ENCODE measurements around the gene INSM1. TPM values are rescaled to one million over a fixed set of nuclear protein-coding genes. Genes with fewer than 3 reads are reported as not detected.

INSM1 gene
- total RNA-seq, 6 experiments from 2014 or later, result not detected

DNA sequence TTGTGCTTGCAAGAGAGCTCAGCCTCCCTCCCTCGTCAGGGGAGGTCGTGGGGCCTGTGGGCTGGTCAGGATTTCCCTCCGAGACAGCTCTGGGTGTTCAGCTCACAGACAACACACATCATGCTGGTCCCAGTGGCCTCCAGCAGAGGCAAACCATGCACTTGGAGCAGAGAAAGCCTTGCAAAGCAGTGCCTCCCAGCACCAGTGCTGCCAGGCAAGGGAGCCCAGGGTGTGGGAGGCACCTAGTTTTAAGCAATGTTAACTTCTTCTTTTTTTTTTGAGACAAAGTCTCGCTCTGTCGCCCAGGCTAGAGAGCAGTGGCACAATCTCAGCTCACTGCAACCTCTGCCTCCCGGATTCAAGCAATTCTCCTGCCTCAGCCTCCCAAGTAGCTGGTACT lies 34.0 kb upstream of the INSM1 start:
- intact Hi-C loops (cut with DNase I), result no loop called here
- H3K27ac ChIP-seq, result no peak overlapping the region
- no peak overlapping the region for H3K4me3 ChIP-seq
- no peaks in the 10 kb centered on the region for H3K4me1 ChIP-seq
- DNase-seq (no peak), ATAC-seq (no peak)
- WGBS (ENCODE audit: insufficient coverage, low coverage, low lambda C conversion rate, missing lambda C conversion rate), result 46% methylated on average over 6 of the region's 6 CpGs
- no peaks in the 10 kb centered on the region for H3K9me3 ChIP-seq
- no peak for TF ChIP-seq POLR2A (IDR thresholded peaks at IDR 0.05)
- TF ChIP-seq CTCF (IDR thresholded peaks at IDR 0.05), result no peak
- H3K36me3 ChIP-seq, result no peaks in the 10 kb centered on the region
- no peaks in the 10 kb centered on the region for H3K27me3 ChIP-seq

GRCh38 chr20:20334489-20334888 lies 33.4 kb upstream of the INSM1 start:
- no peak for TF ChIP-seq CTCF (IDR thresholded peaks at IDR 0.05)
- TF ChIP-seq POLR2A (IDR thresholded peaks at IDR 0.05), result no peak
- DNase-seq, result no peak
- no peaks in the 10 kb centered on the region for H3K36me3 ChIP-seq
- ATAC-seq, result no peak
- no peak overlapping the region for H3K4me3 ChIP-seq
- H3K27ac ChIP-seq, result no peak overlapping the region
- H3K9me3 ChIP-seq, result no peaks in the 10 kb centered on the region
- 20% methylated on average over 5 of the region's 5 CpGs for WGBS (ENCODE audit: insufficient coverage, low coverage, low lambda C conversion rate, missing lambda C conversion rate)
- H3K27me3 ChIP-seq, result no peaks in the 10 kb centered on the region
- no peaks in the 10 kb centered on the region for H3K4me1 ChIP-seq
- intact Hi-C loops (cut with DNase I), result no loop called here

DNA sequence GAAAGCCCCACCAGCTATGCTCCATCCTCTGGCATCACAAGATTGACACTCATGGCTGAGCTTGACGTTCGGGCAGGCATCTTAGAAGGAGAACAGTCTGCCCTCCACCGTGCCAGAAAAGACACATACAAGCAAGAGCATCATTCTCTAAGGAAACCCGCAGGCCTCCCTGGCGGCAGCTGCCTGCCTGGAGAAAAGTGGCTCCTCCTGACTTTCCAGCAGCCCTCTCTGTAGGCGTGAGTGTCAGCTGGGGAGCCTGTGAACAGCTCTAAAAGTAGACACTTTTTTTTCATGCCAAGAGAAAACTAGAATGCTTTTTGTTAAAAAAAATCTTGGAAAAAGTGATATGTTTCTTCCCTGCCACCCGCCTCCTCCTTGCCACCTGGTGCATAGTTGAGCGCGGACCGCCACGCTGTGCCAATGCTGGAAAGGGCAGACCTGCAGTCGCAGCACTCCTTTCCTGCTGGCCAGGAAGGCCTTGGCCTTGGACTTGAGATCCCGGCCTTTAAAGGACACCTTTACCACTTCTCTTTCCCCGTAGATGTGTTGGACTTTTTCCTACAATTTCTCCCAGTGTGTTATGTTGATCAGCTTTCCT lies 29.7 kb upstream of the INSM1 start:
- Histone ChIP-seq H3K36me3 (no peaks in the 10 kb centered on the region), H3K27me3 (no peaks in the 10 kb centered on the region), H3K27ac (no peak overlapping the region), H3K4me1 (no peaks in the 10 kb centered on the region), H3K9me3 (no peaks in the 10 kb centered on the region), H3K4me3 (no peak overlapping the region)
- 74% methylated on average over 11 of the region's 14 CpGs for WGBS (ENCODE audit: insufficient coverage, low coverage, low lambda C conversion rate, missing lambda C conversion rate)
- no peak for ATAC-seq
- intact Hi-C loops (cut with DNase I), result no loop called here
- no peak for TF ChIP-seq CTCF (IDR thresholded peaks at IDR 0.05)
- no peak for DNase-seq

GRCh38 chr20:20340443-20340842 lies 27.5 kb upstream of the INSM1 start:
- H3K27me3 ChIP-seq, result no peaks in the 10 kb centered on the region
- intact Hi-C loops (cut with DNase I), result no loop called here
- DNase-seq, result no peak
- WGBS (ENCODE audit: insufficient coverage, low coverage, low lambda C conversion rate, missing lambda C conversion rate), result 55% methylated on average over 9 of the region's 16 CpGs
- H3K9me3 ChIP-seq, result no peaks in the 10 kb centered on the region
- H3K4me3 ChIP-seq, result no peak overlapping the region
- no peaks in the 10 kb centered on the region for H3K36me3 ChIP-seq
- TF ChIP-seq CTCF (IDR thresholded peaks at IDR 0.05), result no peak
- TF ChIP-seq POLR2A (IDR thresholded peaks at IDR 0.05), result no peak
- H3K27ac ChIP-seq, result no peak overlapping the region
- ATAC-seq, result no peak
- no peaks in the 10 kb centered on the region for H3K4me1 ChIP-seq

- no peaks in the 10 kb centered on the region for H3K36me3 ChIP-seq
- DNase-seq (no peak), ATAC-seq (no peak)
- no peaks in the 10 kb centered on the region for H3K27me3 ChIP-seq
- no peak for TF ChIP-seq POLR2A (IDR thresholded peaks at IDR 0.05)
- no peak for TF ChIP-seq CTCF (IDR thresholded peaks at IDR 0.05)
- H3K4me3 ChIP-seq, result no peak overlapping the region
- H3K4me1 ChIP-seq, result no peaks in the 10 kb centered on the region
- H3K27ac ChIP-seq, result no peak overlapping the region
- H3K9me3 ChIP-seq, result no peaks in the 10 kb centered on the region
- intact Hi-C loops (cut with DNase I), result no loop called here
- 53% methylated on average over 4 of the region's 4 CpGs for WGBS (ENCODE audit: insufficient coverage, low coverage, low lambda C conversion rate, missing lambda C conversion rate)
Observed at GRCh38 chr20:20341371-20341770, 26.5 kb upstream of the INSM1 start.

All from right lobe of liver (tissue), 6 donors.